ENCODE results near the gene SLIT3. TPM values are rescaled to one million over a fixed set of nuclear protein-coding genes. Genes with fewer than 3 reads are reported as not detected.

SLIT3 gene
- total RNA-seq, 4 donors from 2014 or later, result 0.72 to 37.4 (median 5.3) TPM

DNA sequence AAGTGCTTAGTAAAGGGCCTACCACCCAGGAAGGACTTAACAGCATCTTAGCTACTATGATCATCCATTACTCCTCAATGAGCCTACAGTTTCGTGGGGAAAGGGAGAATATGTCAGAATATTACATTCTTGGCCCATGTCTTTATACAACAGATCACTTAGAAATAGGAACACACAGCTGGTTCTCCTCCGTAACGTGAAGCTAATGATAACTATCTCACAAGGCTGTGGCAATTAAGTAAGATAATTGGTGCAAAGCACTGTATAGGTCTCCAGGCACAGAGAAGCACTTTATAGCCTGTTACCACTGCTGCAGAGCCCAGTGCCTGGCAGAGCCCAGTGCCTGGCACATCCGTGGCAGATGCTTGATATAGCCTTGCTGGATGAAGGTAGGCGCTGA, 347.6 kb downstream of the SLIT3 start:
- H3K27me3 ChIP-seq, result no peaks in the 10 kb centered on the region
- 73 to 78% methylated on average over 5 of the region's 5 CpGs for WGBS, 2 donors
- peaks cover 0 to 8% (median 0%) of the 10 kb centered on the region in 3 donors for H3K4me1 ChIP-seq
- DNase-seq, result no peak
- no peaks in the 10 kb centered on the region for H3K9me3 ChIP-seq
- intact Hi-C loops (cut with DNase I), result no loop called here
- TF ChIP-seq, protein P1, sequence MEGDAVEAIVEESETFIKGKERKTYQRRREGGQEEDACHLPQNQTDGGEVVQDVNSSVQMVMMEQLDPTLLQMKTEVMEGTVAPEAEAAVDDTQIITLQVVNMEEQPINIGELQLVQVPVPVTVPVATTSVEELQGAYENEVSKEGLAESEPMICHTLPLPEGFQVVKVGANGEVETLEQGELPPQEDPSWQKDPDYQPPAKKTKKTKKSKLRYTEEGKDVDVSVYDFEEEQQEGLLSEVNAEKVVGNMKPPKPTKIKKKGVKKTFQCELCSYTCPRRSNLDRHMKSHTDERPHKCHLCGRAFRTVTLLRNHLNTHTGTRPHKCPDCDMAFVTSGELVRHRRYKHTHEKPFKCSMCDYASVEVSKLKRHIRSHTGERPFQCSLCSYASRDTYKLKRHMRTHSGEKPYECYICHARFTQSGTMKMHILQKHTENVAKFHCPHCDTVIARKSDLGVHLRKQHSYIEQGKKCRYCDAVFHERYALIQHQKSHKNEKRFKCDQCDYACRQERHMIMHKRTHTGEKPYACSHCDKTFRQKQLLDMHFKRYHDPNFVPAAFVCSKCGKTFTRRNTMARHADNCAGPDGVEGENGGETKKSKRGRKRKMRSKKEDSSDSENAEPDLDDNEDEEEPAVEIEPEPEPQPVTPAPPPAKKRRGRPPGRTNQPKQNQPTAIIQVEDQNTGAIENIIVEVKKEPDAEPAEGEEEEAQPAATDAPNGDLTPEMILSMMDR (IDR thresholded peaks at IDR 0.05), result no peak
- TF ChIP-seq POLR2A (IDR thresholded peaks at IDR 0.05), result no peak
- no peaks in the 10 kb centered on the region for H3K36me3 ChIP-seq
- H3K4me3 ChIP-seq, result no peak overlapping the region
- no peak overlapping the region for H3K27ac ChIP-seq

DNA sequence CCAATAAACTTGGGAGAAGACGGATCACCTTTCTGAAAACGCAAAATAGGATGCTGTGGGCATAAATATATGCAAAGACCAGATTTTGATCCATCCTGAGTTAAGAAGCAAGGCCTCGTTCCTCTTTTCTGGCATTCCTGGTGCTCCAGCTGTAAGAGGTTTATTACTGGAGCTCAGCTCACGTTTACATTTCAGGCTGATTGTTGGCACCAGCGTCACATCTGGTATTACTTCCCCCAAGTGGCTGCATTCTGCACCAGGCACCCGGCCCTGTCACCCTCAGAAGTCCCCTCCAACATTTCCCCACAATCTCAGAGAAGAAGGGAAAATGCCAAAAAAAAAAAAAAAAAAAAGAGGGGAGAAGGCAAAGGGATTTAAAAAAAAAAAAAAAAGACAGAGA, 348.7 kb downstream of the SLIT3 start:
- no peaks in the 10 kb centered on the region for H3K27me3 ChIP-seq
- H3K4me1 ChIP-seq, result peaks cover 0 to 14% (median 0%) of the 10 kb centered on the region in 3 donors
- TF ChIP-seq POLR2A (IDR thresholded peaks at IDR 0.05), result no peak
- TF ChIP-seq, protein P1 (IDR thresholded peaks at IDR 0.05), result no peak
- H3K36me3 ChIP-seq, result no peaks in the 10 kb centered on the region
- no peaks in the 10 kb centered on the region for H3K9me3 ChIP-seq
- H3K4me3 ChIP-seq, result no peak overlapping the region
- intact Hi-C loops (cut with DNase I), result no loop called here
- WGBS, 2 donors, result 62 to 66% methylated on average over 5 to 6 of the region's 6 CpGs
- no peak for DNase-seq
- peak overlapping the region in 1 of 4 donors; percentile 36 for H3K27ac ChIP-seq

DNA sequence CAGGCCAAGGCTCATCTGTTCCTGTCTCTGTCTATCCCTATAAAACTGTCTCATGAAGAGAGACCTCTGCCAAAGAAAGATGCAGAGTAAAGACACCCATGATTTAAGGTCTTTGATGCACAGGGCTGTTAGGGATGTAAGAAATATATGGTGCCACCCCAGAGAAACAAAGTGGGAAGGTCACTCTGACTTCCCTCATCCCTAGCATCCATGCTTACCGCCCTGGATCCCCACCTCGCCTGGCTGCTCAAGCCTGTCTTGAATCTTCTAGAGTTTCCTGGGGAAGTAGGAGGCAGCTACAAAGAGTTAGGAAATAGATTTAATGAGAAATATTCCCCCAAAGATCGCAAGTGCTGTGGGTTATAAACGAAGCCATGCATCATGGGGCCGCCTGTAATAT, 349.2 kb downstream of the SLIT3 start:
- no peak for TF ChIP-seq POLR2A (IDR thresholded peaks at IDR 0.05)
- TF ChIP-seq, protein P1 (IDR thresholded peaks at IDR 0.05), result no peak
- H3K4me3 ChIP-seq, result no peak overlapping the region
- peak overlapping the region in 1 of 4 donors; percentile 36 for H3K27ac ChIP-seq
- 82 to 85% methylated on average over 4 to 5 of the region's 5 CpGs for whole genome bisulfite sequencing, 2 donors
- H3K27me3 ChIP-seq, result no peaks in the 10 kb centered on the region
- no peaks in the 10 kb centered on the region for H3K9me3 ChIP-seq
- intact Hi-C loops (cut with DNase I), result no loop called here
- no peak for DNase-seq
- H3K4me1 ChIP-seq, result peaks cover 0 to 14% (median 0%) of the 10 kb centered on the region in 3 donors
- H3K36me3 ChIP-seq, result no peaks in the 10 kb centered on the region

DNA sequence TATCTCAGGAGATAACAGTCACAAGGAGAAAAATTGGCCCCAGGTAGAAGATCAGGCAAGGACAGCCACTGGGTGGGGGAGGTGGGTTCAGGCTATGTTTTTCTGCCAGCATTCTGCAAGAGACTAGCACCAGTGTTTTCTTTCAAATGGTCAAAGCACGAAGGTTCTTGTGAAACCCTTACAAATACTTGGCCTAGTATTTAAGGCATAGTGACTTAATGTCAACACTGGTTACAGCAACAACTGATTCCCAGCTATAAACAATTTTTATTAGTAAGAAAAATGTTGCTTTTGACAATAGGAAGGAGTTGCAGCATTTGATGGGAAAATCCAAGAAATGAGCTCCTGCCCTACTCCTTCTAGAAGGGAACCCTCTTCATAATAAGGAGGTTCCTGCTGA, 349.6 kb downstream of the SLIT3 start:
- Histone ChIP-seq H3K27ac (peak overlapping the region in 1 of 4 donors; percentile 36), H3K4me3 (no peak overlapping the region), H3K9me3 (no peaks in the 10 kb centered on the region), H3K36me3 (no peaks in the 10 kb centered on the region), H3K27me3 (no peaks in the 10 kb centered on the region), H3K4me1 (peaks cover 0 to 14% (median 0%) of the 10 kb centered on the region in 3 donors)
- intact Hi-C loops (cut with DNase I), result no loop called here
- 53 to 71% methylated on average over 1 of the region's 1 CpG for WGBS, 2 donors
- no peak for TF ChIP-seq POLR2A (IDR thresholded peaks at IDR 0.05)
- TF ChIP-seq, protein P1 (IDR thresholded peaks at IDR 0.05), result no peak
- DNase-seq, result no peak

DNA sequence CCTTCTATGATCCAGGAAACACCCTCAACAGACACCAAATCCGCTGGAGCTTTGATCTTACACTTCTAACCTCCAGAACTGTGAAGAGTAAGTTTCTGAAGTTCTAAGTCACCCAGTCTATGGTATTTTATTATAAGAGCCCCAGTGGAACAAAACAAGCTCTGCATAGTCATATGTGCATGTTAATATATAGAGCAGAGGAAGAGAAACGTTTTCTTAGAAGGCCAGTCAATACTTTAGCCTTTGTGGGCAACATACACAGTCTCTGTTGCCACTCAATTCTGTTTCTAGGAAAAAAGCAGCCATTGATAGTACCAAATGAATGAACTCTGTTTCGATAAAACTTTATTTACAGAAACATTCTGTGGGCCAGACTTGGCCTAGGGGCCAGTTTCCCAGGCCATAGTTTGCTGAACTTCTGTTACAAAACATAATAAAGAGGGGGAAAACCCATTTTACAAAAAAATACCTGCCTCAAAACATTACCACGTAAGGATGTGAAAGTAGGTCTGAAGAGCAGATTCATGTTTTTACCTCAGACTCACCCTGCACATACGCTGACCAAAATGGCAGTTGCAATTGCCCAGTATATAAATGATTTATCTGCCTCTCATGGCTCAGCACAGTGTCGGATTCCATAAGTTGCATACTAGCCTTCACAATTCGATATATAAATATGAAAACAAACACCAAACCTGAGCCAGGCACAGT, 350.5 kb downstream of the SLIT3 start:
- H3K4me3 ChIP-seq, result no peak overlapping the region
- H3K4me1 ChIP-seq, result peaks cover 0 to 14% (median 0%) of the 10 kb centered on the region in 3 donors

More for the DNA sequence above, 350.5 kb downstream of the SLIT3 start:
- Histone ChIP-seq H3K27me3 (no peaks in the 10 kb centered on the region), H3K36me3 (no peaks in the 10 kb centered on the region), H3K27ac (no peak overlapping the region), H3K9me3 (no peaks in the 10 kb centered on the region)
- intact Hi-C loops (cut with DNase I), result no loop called here
- DNase-seq, result no peak
- WGBS, 2 donors, result 82 to 84% methylated on average over 6 to 7 of the region's 7 CpGs
- TF ChIP-seq, protein P1 (IDR thresholded peaks at IDR 0.05), result no peak
- TF ChIP-seq POLR2A (IDR thresholded peaks at IDR 0.05), result no peak
